Activated naive CD8-positive, alpha-beta T cell treated with anti-CD3 and anti-CD28 coated beads, Interleukin-2, amount 50 U/mL, for 24 hours (primary cell): ENCODE measurements around the gene CDCA7L.
"Not testable (repeated sequence)": the region's sequence is repeated elsewhere in the genome, so short reads cannot be mapped to it uniquely, and the experiment has no call there.

Experiments
- ATAC-seq: fragments of 150-1000 bp; cut with Tn5 transposase; one replicate; pipeline ENCODE4 v1.10.0; 2021
- DNase-seq: peaks from one replicate; pipeline ENCODE4 v3.0.0; 2021
- H3K27ac Mint-ChIP-seq: one replicate; pipeline ENCODE4 v1.8.0; 2021; ENCODE audit warnings: mild to moderate bottlenecking, mixed read lengths
- H3K27me3 Mint-ChIP-seq: one replicate; pipeline ENCODE4 v1.8.0; 2021; ENCODE audit warnings: mixed read lengths
- H3K36me3 Mint-ChIP-seq: one replicate; pipeline ENCODE4 v1.8.0; 2021; ENCODE audit warnings: low read depth, mixed read lengths
- H3K4me1 Mint-ChIP-seq: one replicate; pipeline ENCODE4 v1.8.0; 2021; ENCODE audit warnings: mixed read lengths
- H3K4me3 Mint-ChIP-seq: one replicate; pipeline ENCODE4 v1.8.0; 2021; ENCODE audit warnings: mild to moderate bottlenecking, moderate library complexity, mixed read lengths
- H3K9me3 Mint-ChIP-seq: one replicate; pipeline ENCODE4 v1.8.0; 2021; ENCODE audit warnings: mixed read lengths

The CDCA7L gene

DNA sequence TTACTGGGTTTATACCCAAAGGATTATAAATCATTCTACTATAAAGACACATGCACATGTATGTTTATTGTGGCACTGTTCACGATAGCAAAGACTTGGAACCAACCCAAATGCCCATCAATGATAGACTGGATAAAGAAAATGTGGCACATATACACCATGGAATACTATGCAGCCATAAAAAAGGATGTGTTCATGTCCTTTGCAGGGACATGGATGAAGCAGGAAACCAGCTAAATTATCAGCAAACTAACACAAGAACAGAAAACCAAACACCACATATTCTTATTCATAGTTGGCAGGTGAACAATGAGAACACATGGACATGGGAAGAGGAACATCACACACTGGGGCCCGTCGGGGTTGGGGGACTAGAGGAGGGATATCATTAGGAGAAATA, 12.4 kb downstream of the CDCA7L start:
- DNase-seq, H3K4me3 Mint-ChIP-seq, H3K27ac Mint-ChIP-seq, ATAC-seq, H3K27me3 Mint-ChIP-seq: not testable (repeated sequence)
- Mint-ChIP-seq H3K4me1 (peaks cover 54% of the 10 kb centered on the region), H3K9me3 (peaks cover 32% of the 10 kb centered on the region), H3K36me3 (peaks cover 72% of the 10 kb centered on the region)

DNA sequence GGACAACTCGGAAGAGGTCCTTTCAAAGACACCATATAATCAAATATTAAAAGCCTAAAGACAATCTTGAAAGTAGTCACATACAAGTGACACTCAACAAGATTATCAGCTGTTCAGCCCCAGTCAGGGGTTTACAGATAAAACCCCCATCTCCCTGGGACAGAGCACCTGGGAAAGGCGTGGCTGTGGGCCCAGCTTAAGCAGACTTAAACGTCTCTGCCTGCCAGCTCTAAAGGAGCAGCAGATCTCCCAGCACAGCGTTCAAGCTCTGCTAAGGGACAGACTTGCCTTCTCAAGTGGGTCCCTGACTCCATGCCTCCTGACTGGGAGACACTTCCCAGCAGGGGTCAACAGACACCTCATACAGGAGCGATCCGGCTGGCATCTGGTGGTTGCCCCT, 18.0 kb downstream of the CDCA7L start:
- ATAC-seq (no peak), DNase-seq (no peak)
- Mint-ChIP-seq H3K9me3 (peaks cover 10% of the 10 kb centered on the region), H3K27me3 (no peaks in the 10 kb centered on the region), H3K27ac (no peak overlapping the region), H3K4me1 (peaks cover 27% of the 10 kb centered on the region), H3K4me3 (no peak overlapping the region), H3K36me3 (peaks cover 38% of the 10 kb centered on the region)

- DNase-seq (no peak), ATAC-seq (no peak)
- Mint-ChIP-seq H3K27me3 (no peaks in the 10 kb centered on the region), H3K4me1 (peaks cover 27% of the 10 kb centered on the region), H3K9me3 (peaks cover 10% of the 10 kb centered on the region), H3K36me3 (peaks cover 31% of the 10 kb centered on the region), H3K27ac (no peak overlapping the region), H3K4me3 (no peak overlapping the region)
These were observed 19.3 kb downstream of the CDCA7L start for GRCh38 chr7:21926448-21926847.

- Mint-ChIP-seq H3K4me3 (no peak overlapping the region), H3K36me3 (peaks cover 12% of the 10 kb centered on the region), H3K27ac (no peak overlapping the region), H3K4me1 (peaks cover 14% of the 10 kb centered on the region), H3K9me3 (peaks cover 5% of the 10 kb centered on the region), H3K27me3 (no peaks in the 10 kb centered on the region)
- DNase-seq, result no peak
- ATAC-seq, result no peak
These were observed 22.0 kb downstream of the CDCA7L start for GRCh38 chr7:21923658-21924057.

- peaks cover 5% of the 10 kb centered on the region for H3K4me1 Mint-ChIP-seq
- no peak overlapping the region for H3K27ac Mint-ChIP-seq
- ATAC-seq, result no peak
These were observed 23.1 kb downstream of the CDCA7L start for GRCh38 chr7:21922605-21923004.

DNA sequence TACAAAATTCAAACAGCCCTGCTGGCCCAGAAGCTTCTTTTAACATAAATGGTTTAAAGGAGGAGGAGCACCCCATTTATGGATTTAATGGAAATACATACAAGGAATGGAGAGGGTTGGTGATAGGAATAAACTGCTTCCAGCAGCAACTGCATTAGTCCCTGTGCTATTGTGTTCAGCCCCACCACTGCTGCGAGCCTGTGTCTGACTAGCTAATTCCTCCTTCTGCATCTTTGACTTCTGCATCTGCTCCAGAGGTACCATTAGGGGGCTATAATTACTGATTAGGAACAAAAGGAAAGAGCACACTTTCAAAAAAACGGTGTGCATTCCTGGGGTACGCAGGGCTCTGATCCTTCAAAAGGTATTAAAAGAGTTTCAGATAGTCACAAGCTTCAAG, 24.8 kb downstream of the CDCA7L start:
- no peak overlapping the region for H3K4me3 Mint-ChIP-seq
- no peak for ATAC-seq

More at GRCh38 chr7:21922605-21923004, 23.1 kb downstream of the CDCA7L start:
- peaks cover 5% of the 10 kb centered on the region for H3K9me3 Mint-ChIP-seq
- H3K4me3 Mint-ChIP-seq, result no peak overlapping the region
- DNase-seq, result no peak
- H3K27me3 Mint-ChIP-seq, result no peaks in the 10 kb centered on the region
- H3K36me3 Mint-ChIP-seq, result peaks cover 9% of the 10 kb centered on the region

DNA sequence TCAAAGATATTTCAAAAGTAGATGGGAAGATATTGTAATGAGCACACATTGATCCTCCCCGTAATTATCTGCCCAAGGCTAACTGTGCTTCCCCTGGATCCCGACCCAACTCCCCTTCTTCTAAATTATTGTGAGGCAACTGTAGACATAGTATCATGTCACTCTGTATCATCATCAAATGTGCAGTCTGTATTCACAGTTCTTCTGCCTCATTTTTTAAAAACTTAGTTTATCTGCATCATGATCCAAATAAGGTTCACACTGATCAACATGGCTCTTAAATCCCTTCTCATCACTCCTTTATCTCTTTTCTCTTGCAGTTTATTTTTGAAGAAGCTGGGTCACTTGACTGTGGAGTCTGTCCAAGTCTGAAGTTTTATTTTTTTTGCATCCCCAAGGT, 27.5 kb downstream of the CDCA7L start:
- H3K4me1 Mint-ChIP-seq, result no peaks in the 10 kb centered on the region
- no peak overlapping the region for H3K27ac Mint-ChIP-seq
- peaks cover 5% of the 10 kb centered on the region for H3K9me3 Mint-ChIP-seq
- no peak overlapping the region for H3K4me3 Mint-ChIP-seq
- DNase-seq, result no peak
- ATAC-seq, result no peak
- peaks cover 36% of the 10 kb centered on the region for H3K36me3 Mint-ChIP-seq
- H3K27me3 Mint-ChIP-seq, result no peaks in the 10 kb centered on the region

More for the DNA sequence above, 24.8 kb downstream of the CDCA7L start:
- DNase-seq, result no peak
- Mint-ChIP-seq H3K4me1 (no peaks in the 10 kb centered on the region), H3K27ac (no peak overlapping the region), H3K27me3 (no peaks in the 10 kb centered on the region), H3K9me3 (no peaks in the 10 kb centered on the region), H3K36me3 (peaks cover 12% of the 10 kb centered on the region)

DNA sequence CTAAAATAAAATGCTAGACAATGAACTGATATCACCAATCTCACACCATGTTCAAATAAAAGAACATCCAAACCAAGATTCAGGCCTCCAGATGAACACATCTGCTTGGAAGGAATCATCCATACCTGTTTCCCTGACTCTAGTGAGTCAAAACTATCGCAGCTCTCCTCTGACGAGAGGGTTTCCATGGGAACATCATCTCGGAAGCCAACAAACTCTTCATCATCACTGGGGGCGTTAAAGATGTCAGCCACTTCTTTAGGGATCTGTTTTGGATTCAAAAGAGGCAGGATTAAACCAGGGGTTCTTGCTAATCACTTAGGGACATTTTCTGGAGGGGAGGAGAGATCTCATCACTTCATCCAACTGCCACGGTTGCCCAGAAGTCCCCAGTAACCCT, 29.1 kb downstream of the CDCA7L start:
- peaks cover 40% of the 10 kb centered on the region for H3K36me3 Mint-ChIP-seq
- no peak for DNase-seq
- H3K27me3 Mint-ChIP-seq, result no peaks in the 10 kb centered on the region
- H3K27ac Mint-ChIP-seq, result no peak overlapping the region
- H3K4me1 Mint-ChIP-seq, result no peaks in the 10 kb centered on the region
- no peak overlapping the region for H3K4me3 Mint-ChIP-seq
- ATAC-seq, result no peak
- peaks cover 5% of the 10 kb centered on the region for H3K9me3 Mint-ChIP-seq

GRCh38 chr7:21916176-21916575, 29.5 kb downstream of the CDCA7L start:
- Mint-ChIP-seq H3K36me3 (peaks cover 42% of the 10 kb centered on the region), H3K27ac (no peak overlapping the region), H3K9me3 (peaks cover 5% of the 10 kb centered on the region), H3K27me3 (no peaks in the 10 kb centered on the region), H3K4me3 (no peak overlapping the region), H3K4me1 (no peaks in the 10 kb centered on the region)
- ATAC-seq (no peak), DNase-seq (no peak)

DNA sequence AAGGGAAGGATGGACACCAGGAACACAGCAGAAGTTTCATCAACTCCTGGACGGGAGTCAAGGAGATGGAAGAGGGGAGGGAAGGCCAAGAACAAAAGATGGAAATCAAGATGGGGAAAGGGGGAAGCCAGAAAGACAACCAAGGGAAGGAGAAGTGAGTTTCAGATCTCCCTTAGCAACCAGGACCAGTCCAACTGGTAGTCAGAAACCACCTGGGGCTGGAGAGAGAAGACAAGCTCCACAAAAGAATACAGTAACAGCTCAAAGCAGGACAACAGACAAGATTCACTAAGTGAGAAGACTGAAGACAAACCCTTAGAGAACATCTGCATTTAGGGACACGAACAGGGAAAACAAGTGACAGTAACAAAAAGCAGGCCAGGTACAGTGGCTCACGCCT, 30.6 kb downstream of the CDCA7L start:
- ATAC-seq, result no peak
- Mint-ChIP-seq H3K4me3 (no peak overlapping the region), H3K27me3 (no peaks in the 10 kb centered on the region), H3K9me3 (peaks cover 5% of the 10 kb centered on the region), H3K36me3 (peaks cover 42% of the 10 kb centered on the region), H3K4me1 (no peaks in the 10 kb centered on the region), H3K27ac (no peak overlapping the region)
- no peak for DNase-seq

- peaks cover 5% of the 10 kb centered on the region for H3K9me3 Mint-ChIP-seq
- H3K4me3 Mint-ChIP-seq, result no peak overlapping the region
- ATAC-seq (no peak), DNase-seq (no peak)
- H3K36me3 Mint-ChIP-seq, result peaks cover 42% of the 10 kb centered on the region
- H3K27me3 Mint-ChIP-seq, result no peaks in the 10 kb centered on the region
- H3K27ac Mint-ChIP-seq, result no peak overlapping the region
- no peaks in the 10 kb centered on the region for H3K4me1 Mint-ChIP-seq
These were observed 31.0 kb downstream of the CDCA7L start for GRCh38 chr7:21914671-21915070.

GRCh38 chr7:21912931-21913780, 32.5 kb downstream of the CDCA7L start:
- Mint-ChIP-seq H3K27ac (no peak overlapping the region), H3K27me3 (no peaks in the 10 kb centered on the region), H3K4me3 (no peak overlapping the region), H3K36me3 (peaks cover 47% of the 10 kb centered on the region), H3K9me3 (peaks cover 5% of the 10 kb centered on the region), H3K4me1 (no peaks in the 10 kb centered on the region)
- DNase-seq (no peak), ATAC-seq (no peak)

DNA sequence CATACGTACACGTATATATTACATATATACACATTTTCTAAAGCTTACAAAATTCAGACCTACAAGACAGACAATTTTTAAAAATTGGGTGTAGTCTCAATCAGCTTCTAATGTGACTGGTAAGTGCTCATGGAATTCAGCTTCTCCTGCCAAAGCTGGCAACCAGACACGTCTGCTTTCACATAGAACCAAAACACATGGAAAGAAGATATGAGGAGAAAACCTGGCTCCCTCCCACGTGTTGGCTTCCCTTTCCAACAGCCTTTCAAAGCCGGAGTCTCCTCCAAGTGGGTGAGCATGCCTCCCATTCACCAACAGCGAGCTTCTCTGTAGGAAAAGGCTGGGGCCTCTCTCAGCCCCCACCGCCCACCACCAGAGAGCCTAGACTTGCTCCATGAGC, 33.4 kb downstream of the CDCA7L start:
- DNase-seq (no peak), ATAC-seq (no peak)
- Mint-ChIP-seq H3K36me3 (peaks cover 49% of the 10 kb centered on the region), H3K9me3 (peaks cover 5% of the 10 kb centered on the region), H3K27me3 (no peaks in the 10 kb centered on the region), H3K27ac (no peak overlapping the region), H3K4me1 (no peaks in the 10 kb centered on the region), H3K4me3 (no peak overlapping the region)

GRCh38 chr7:21911341-21911875, 34.3 kb downstream of the CDCA7L start:
- DNase-seq, result no peak
- H3K4me3 Mint-ChIP-seq, result no peak overlapping the region
- H3K4me1 Mint-ChIP-seq, result no peaks in the 10 kb centered on the region
- no peak for ATAC-seq
- peaks cover 5% of the 10 kb centered on the region for H3K9me3 Mint-ChIP-seq
- H3K27ac Mint-ChIP-seq, result no peak overlapping the region
- no peaks in the 10 kb centered on the region for H3K27me3 Mint-ChIP-seq
- peaks cover 47% of the 10 kb centered on the region for H3K36me3 Mint-ChIP-seq

DNA sequence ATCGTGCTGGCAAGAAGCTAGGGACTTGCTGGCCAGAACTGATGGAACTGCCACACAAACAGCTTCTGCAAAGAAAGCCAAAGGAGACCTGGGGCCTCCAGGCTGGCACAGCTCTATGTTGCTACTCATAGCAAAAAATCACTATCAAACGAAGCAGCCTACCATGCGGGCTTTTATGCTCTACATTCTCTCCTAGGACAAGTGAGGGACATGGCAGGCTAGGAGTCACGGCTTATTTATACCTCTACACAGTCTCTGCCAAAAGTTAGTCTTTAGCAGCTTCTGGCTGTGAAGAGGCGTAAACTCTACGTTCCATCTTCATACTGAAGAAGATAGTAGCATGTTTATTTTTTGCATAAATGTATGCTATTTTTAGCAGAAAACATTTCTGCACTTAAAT, 35.4 kb downstream of the CDCA7L start:
- DNase-seq, result no peak
- no peaks in the 10 kb centered on the region for H3K27me3 Mint-ChIP-seq
- H3K4me3 Mint-ChIP-seq, result no peak overlapping the region
- no peak overlapping the region for H3K27ac Mint-ChIP-seq
- no peaks in the 10 kb centered on the region for H3K4me1 Mint-ChIP-seq
- peaks cover 4% of the 10 kb centered on the region for H3K9me3 Mint-ChIP-seq
- no peak for ATAC-seq
- peaks cover 44% of the 10 kb centered on the region for H3K36me3 Mint-ChIP-seq
